Measurements from ENCODE around the gene GBA2.

GBA2 gene

DNA sequence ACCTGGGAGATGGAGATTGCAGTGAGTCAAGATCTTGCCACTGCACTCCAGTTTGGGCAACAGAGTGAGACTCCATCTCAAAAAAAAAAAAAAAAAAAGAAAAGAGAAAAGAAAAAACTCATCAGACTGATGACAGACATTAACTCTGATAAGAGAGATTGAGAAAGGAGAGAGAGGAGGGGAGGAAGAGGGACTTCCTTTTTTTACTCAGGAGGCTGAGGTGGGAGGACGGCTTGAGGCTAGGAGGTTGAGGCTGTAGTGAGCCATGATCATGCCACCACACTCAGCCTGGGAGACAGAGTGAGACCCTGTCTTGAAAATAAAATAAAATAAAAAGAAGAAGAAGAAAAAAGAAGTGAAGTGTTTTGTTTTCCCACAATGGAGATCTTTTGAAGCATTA is 14.8 kb upstream of the GBA2 start:
- no peak for DNase-seq

DNA sequence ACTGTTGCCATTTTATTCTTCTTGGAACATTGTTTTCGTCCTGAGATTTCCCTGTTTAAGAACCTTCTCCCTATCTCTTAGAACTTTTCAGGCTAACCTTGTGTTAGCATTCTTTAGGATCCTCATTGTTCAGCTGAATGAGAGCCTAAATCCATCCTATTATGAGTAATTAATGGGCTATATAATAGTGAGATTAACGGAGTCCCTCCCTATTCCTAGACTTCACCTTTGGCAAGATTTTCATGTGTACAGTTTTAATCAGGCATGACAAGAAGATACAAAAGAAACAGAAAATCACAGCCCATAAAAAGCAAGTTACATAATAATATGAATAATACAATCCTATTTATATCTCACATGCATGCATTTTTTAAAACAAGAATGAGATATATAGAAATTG is 14.2 kb upstream of the GBA2 start:
- DNase-seq, result no peak

DNA sequence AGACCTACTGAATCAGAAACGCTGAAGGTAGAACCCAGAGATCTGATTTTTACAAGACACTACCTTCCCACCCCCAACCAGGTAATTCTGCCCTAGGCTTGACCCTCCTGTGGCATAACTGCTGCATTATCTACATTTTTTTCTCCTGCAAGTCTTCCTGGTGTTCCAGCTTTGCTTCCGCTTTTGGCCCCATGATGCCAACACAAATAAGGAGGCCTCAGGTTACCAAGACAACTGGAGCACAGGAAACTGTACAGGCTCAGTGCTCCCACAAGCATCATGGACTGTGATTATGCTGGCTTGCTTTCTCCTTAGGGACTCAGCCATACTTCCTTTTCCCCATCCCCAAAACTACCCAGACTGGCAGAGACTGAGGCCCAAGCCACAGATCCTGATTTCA is 11.6 kb upstream of the GBA2 start:
- DNase-seq, result no peak

DNA sequence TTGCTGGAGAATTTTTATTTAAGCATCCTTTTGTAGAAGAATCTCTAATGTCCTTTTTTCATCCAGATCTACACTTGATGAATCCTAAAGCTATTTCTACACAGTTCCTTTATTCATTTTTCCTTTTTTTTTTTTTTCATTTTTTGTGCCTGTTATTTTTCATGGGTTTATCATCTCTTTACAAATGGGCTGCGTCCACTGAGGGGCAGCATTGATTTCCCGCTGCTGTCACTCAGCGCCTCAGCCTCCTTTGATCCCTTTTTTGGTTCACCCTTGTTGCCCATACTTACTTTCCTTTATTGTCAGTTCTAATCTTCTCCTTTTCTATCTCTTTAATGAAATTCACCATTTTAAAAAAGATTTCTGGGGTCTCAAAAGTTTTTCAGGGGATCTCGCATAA is 10.8 kb upstream of the GBA2 start:
- no peak for DNase-seq

DNA sequence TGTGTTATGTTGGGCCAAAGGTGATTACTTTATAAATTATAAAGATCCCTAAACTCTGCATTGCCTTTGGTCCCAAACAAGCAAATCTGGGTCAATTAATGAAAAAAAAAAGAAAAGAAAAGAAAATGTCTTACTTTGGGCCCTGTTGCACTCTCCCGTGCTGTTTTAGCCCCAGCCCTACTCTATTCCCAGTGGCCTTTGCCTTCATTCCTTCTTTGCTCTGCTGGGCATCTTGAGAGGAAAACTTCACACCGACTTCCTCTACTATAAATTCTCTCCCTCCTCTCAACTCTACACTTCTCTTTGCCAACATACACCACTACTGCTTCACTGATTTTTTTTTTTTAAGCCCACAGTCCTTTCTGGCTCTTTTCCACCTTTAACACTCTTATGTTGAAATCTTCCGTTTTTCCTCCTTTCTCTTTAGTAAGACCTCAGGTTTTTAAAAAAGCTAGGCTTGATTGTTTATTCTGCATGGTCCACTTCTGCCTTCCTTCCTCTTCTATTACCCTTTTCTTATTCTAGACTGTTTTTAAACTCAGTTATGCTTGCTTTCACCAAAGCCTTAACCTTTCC is 9.5 kb upstream of the GBA2 start:
- no peak for DNase-seq

DNA sequence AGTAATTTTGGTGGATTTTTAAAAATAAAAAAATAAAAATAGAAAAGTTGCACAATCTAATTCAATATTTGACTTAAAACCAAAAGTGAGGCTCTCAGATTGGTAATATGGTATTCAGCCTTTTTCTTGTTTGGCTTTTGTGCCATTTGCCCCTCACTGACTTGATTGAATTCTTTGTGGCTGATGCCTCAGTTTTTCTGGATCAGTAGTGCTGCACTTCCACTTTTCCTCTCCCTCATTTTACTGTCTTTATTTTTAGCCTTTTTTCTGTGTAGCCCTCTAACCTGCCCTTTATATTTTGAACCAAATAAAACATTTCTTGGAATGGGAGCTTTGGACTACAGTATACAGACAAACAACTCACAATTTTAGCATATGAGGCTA is 8.9 kb upstream of the GBA2 start:
- peak; percentile 44 for DNase-seq

DNA sequence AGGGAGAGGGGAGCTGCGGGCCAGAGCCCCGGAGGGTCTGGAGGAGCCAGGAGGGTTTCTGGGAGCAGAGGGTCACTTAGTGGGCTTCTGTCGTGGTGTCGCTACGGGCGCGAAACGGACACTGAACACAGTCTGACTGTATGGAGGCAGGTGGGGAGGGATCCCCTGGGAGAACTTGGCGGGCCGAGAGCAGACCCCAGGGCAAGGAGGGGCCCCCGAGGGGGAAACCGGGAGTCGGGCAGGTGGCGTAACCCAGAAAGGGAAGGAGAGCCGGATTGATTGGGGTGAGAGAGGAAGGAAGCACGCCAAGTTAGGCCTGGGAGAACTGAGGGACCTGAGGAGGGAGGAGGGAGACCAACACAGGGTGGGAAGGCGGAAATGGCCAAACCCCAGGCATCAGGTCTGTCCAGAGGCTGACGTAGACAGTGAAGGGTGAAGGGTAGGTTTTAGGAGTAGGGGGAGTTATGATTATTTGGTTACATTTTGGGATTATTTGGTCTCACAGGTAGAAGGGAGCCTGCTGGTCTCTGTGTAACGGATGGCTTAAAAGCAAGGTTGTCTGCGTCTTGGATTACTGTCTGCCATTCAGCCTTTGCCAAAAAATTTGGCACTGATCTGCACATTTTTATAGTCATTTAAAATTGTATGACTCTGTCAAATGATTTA is 8.3 kb upstream of the GBA2 start:
- DNase-seq, result peak; percentile 66

DNA sequence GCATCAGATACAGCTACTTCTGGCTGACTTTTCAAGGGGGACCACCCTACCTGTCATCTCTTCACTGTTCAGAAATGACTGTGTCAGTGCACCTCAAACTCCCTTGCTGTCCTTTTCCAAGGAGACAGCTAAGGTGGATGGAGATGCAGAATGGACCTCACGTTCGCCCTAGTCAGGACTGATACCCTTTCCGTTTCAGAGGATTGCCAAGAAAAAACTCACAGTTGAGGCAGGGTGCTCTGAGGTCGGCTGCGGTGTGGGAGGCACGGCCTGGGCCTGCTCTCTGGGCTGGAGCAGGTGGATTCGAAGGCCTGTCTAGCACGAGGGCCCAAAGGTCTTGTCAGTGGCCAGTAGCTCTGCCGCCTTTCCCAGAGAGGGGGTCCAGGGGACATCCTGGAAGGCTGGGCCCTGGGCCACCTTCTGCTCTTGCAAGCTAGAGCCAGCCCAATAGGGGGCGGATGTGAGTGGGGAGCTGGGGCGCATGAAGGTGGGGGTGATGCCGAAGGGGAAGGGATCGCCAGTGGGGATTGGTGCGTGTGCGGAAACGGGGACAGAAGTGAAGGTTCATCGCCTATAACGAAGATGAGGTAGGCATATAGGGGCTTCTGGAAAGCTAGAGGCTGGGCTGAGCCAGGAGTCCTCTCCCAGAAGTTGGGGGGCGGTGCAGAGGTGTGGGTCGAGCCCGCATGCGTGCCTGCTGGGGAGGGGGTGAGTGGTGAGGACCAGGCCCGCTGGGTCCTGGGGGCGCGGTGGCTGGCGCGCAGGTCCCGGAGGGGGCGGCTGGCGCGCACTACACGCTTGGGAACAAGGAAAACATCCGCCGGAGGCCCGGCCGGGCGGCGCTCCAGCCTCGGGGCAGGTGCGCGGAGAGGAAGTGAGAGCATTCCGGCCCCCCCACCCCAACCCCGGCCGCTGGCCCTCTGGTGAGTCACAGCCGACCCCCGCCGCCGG is 7.5 kb upstream of the GBA2 start:
- DNase-seq, result peak; percentile 55

DNA sequence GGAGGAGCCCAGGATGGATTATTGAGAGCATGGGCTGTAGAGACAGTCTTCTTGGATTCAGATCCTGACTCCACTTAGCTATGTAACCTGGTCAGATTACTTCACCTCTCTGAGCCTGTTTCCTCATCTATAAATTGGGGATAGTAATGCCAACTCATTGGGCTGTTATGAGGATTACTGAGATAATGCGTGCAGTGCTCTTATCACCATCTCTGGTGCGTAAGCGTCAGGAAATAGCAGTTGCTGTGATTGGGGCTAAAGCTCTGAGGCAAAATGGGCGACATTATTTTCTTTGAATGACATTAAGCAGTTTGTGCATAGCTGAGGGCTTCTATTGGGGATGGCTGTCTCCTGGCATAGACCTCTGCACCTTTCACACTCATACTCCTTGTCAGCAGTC is 6.0 kb upstream of the GBA2 start:
- no peak for DNase-seq

DNA sequence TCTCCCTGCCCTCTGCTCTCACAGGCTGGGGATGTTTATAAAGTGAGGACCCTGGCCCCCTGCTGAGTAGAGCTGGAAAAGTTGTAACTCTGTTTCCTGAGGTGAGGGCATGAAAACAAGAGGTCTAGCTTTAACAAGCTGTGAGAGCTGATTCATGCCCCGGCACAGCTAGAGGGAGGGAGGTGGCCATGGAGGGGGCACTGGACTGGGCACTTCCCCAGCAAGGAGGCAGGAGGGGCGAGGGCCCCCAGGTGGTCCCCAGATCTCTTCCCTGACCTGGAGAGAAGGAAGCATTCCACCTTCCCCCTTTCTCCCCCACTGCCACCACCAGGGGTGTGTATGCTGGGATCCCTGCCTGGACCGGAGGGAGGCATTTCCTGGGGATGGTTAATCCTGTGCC is 5.2 kb upstream of the GBA2 start, which contains the start of gene MSMP:
Gene MSMP, minus strand, starts transcription at position 13 of the 400 bp plus-strand sequence. CDS start 147 bp downstream, outside the sequence.
- no peak for DNase-seq

DNA sequence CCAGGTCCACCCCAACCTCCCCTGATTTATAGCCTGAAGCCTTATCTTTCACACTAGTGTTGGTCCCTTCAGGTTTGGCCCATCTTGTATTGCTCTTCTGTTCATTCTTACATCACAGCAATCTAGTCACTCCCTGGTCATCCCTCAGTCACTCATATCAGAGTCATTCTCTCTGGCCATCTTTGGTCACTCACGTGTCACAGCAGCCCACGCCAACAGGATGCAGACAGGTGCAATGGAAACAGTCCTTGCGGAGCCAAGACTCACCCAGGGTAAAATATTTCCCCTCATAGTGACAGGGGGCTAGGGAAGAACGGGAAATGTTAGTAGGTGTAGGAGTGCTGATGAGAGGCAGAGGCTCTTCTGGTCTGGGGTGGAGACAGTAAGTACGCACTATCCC is 4.4 kb upstream of the GBA2 start:
- DNase-seq, result no peak

DNA sequence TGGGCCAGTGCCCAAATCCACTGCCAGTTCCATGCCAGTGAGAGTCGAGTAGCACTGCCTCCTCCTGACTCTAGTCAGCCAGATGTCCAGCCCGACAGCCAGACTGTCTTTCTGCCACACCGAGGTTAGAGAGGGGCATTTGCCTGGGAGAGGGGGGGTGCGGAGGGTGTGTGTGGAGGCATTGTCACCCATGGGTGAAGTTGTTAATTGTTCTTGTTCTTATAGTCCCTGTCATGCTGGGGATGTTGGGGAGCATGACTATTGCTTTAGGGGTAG is 1.2 kb upstream of the GBA2 start:
- no peak for DNase-seq

DNA sequence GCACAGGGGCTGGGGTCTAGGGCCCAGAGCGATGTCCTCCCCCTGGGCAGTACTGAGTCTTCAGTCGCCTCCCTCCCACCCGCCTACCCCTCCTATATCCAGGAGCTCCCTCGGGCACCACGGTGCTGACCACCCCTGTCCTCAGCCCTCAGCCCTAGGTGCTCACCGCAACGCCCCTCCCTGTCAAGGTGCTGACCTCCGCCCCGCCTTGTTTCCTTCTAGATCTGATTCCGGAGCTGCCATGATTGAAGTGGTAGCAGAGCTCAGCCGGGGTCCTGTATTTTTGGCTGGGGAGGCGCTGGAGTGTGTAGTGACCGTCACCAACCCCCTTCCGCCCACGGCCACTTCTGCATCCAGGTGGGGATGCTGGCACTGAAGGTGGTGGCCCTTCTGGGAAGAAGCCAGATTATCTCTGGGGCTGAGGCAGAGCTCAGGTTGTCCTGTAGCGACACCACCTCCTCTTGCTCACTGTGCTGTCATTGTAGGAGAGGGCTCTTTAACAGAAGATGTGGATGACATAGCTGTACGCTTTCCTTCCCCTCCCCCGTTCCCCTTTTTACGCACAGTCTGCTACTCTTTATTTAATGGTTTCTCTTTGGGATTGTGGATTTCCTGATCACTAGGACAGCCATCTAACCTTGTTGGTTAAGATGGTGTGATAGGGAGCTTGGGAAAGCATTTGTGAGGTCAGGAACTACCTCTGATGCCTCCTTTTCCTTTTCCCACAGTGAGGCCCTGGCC is 657 bp upstream of the GBA2 start:
- peak; percentile 39 for DNase-seq

DNA sequence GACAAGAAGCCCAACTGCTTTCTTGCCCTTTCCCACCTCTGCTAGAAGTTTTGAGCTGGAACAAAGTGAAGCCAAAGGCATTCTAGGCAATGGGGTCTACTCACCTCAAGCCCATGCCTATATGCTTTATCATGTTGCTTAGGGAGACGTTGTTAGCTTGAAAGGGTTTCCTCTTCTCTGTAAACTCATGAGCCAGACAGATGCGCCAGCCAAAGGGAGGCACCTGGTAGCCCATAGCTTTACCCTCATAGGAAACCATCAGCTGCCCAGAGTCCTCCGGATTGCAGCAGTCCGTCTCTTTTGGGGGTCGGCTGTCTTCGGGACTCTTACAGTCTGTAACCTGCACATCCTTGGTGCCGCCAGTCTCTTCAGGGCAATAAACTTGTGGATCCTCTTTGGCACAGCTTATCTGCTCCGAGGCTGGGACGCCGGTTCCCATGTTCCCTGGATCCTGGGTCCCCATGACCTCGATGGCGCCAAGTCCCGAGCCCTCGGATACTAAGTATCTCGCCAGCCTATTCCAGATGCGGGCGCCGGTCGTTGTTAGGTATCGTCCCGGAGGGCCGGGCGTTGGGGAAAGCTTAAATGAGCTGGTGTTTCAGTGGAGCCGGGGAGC is 678 bp downstream of the GBA2 start:
- no peak for DNase-seq

DNA sequence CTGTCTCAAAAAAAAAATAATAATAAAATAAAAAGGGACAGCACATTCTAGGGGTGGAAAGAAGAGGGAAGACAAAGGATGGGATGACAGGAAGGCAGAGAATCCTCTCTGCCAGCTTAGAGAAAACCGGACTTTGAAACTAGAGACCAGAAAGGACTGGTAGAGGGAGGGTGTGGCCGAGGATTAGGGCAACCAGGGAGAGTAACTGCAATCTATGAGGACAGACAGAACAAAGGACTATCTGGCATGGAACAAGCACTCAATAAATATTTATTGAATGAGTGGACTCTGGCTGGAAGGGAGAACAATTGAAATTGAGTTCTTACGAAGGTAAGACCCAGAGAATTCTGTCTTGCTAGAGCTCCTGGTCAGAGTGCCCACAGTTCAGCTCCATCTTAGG is 2.4 kb downstream of the GBA2 start:
- no peak for DNase-seq

DNA sequence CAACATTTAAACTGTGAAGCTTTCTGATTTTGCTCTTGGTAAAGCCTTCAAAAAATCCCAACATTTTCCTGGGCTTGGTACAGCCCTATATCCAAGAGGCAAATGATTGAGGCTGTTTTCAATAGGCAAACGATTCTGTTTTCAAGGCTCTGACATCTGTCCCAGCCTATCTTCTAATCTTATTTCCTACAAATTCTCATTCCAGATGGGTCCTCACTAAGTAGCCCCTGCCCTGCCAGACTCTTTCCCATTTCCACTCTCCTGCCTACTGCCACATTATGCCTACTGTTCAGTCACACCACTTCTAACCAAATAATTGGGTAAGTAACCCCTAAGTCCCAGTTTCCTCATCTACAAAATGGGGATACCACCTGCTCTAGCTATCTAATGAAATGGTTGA is 3.5 kb downstream of the GBA2 start:
- DNase-seq, result no peak

DNA sequence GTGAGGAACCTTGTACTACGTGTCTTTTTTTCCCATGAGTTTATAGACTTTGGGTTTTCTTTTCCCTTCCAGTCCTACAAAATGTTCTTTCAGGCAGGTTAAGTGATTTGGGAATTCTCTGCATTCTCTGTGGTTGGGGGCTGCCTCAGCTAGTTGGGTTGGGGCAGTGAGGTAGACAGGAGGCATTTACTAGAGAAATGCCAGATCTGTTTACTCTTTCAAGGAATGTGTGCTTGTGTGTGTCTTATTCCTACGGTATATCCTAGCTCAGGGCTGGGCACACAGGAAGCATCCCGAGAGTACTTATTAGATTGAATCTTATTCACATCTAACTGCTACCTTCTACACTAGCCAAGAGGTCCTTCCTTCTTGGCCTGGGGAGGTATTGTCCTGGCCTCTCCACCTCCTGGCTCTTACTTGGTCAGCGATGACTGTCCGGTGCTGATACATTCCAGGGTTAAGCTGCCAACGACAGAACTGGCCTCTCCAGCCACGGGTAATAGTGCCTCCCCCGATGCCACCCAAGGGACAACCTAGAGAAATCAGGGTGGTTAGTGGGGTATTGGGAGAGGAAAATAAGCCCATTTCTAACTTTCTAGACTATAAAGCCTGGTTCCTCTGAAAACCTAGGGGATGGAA is 5.0 kb downstream of the GBA2 start:
- DNase-seq, result no peak

DNA sequence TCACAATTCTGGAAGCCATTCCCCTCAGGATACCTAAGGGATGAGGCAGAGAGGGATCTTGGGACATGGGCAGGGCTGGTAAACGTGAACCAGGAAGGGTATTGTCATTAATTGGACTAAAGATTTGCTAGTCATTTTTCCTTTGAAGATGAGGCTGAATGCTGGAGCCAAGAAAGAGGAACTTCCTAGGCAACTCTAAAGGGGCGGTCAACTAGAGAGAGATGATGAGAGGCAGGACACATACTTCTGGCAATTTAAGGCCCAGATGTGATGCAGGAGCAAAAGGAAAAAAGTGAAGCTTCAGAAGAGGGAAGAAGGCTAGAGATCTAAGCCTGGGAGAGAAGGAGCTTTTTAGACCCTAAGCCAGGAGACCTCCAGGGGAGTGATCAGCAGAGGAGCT is 5.6 kb downstream of the GBA2 start:
- no peak for DNase-seq

DNA sequence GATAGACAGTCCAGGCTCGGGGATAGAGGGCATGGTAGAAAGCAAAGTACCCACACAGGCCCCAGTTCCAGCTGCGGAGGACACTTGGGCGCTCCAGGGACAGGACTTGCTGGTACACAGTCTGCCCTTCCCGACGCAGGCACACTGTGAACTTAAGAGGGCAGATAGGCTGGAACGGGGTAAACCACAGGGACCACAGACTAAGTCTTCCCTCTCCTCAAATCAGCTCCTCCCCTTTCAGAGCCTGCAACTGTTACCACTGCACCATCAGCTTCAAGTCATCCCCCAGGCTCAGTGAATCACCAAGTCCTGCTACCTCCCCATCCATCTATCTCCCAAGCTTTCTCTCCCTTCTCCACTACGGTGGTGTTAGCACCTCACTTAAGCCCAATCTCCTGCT is 7.3 kb downstream of the GBA2 start:
- no peak for DNase-seq

DNA sequence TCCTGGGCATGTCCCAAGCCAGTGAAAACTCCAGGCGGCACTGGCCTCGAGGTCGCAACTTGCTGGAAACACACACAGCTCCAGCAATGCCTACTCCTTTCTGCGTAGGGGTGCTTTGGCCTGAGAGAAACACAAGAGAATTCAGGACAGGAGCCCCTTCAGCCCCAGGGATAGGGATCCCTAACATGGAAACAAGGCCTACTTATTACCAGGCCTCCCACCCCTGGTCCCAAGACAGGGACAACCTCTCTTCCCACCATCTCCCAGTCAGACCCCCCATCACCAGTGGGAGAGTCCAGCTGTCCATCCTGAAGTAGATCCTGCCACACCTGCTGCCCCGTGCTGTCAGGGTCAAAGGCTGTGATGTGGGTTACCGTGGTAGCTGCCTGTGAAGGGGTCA is 8.8 kb downstream of the GBA2 start:
- DNase-seq, result no peak

DNA sequence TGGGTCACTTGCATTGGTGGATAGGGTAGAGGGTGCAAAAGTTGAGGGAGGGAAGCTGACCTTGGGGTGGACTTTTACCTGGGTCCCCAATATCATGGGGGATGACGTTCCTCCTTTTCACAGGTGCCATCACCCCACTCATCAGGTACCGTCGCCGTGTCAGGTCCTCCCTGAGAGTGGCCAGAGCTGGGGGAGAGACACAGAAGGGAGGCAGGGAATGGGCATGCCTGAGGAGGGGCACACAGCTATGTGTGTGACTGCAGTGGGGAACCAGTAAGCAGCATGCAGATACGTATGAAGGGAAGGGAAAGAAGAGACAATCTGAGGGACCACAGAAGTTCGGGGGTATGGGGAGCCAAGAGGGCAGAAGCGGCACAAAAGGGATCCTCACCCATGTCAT is 10.1 kb downstream of the GBA2 start:
- no peak for DNase-seq

DNA sequence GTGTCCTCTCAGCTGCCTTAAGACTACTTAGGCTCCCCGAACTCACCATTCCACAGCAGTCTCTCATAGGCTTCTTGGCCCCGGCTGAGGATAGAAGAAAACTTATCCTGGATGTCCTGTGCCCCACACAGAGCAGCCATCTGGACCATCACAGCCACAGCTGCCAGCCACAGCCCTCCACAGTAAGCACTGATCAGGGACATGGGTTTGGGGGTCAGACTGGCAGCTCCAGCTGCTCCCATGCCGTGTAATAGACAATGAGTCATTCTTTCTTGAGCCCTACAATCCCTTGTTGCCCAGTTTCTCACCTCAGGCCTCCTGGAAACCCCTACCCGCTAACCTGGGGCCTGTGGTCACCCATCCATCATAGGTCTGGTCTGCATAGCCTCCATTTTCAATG is 10.8 kb downstream of the GBA2 start:
- no peak for DNase-seq

DNA sequence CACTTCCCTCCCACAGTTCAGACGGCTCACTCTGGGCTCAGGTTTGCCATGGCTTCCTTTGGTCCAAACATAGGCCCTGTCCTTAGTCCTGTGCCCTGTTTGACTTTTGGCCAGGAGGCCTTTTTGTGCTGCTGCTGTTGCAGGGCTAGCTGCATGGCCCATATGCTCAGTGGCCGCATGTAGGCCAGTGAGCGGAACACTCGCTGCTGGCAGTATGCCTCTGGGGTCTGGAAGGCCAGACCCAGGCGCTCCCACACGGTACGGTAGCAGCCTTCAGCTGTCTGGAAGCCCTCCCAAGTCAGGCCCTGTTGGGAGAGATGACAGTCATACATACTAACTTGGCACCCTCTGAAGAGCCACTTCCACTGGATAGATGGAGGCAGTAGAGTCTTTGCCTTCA is 11.9 kb downstream of the GBA2 start:
- DNase-seq, result no peak

Data from DMS79 treated with DMSO at 0.1 percent for 48 hours (cell line).